SK-N-SH (cell line): ENCODE measurements around the gene SLC25A21. TPM values are rescaled to one million over a fixed set of nuclear protein-coding genes. Genes with fewer than 3 reads are reported as not detected.

Experiments
- CTCF ChIA-PET: fragments of 300-600, 350-600 bp; formaldehyde crosslinking; extraction: SDS; loops from one replicate; lab custom pipeline; 2021; lab: Yijun Ruan, JAX
- POLR2A ChIA-PET: fragments of 350-600 bp; sonication (Branson Sonifier 250); formaldehyde crosslinking; extraction: SDS; loops from one replicate; lab custom pipeline; 2020; ENCODE audit warnings: antibody characterized with exemption, inconsistent platforms; lab: Yijun Ruan, JAX
- DNase-seq: peaks from one replicate; pipeline ENCODE4 v3.0.0; 2012
- H2AFZ ChIP-seq: fragments of 200-600 bp; sonication (generic); 2 replicates; pipeline ENCODE4 v1.8.1; 2016; ENCODE audit warnings: antibody characterized with exemption, mild to moderate bottlenecking, low read depth
- H3F3A ChIP-seq: fragments of 200-600 bp; sonication (generic); replicated peaks from 2 replicates; pipeline ENCODE3; 2016; ENCODE audit warnings: antibody characterized with exemption, mild to moderate bottlenecking; ENCODE audit not compliant: insufficient read depth
- H3K27ac ChIP-seq, 2 experiments: fragments of 200-500 bp in 1 of 2; fragments of 200-600 bp in 1 of 2; sonication (Bioruptor generic) in 1 of 2; sonication (generic), shearing (Covaris generic) in 1 of 2; 2 replicates each; pipeline versions ENCODE4 v1.5.1 to v1.6.1; 2014 to 2016; ENCODE audit warnings: low read depth in 2 of 2, inconsistent platforms in 1 of 2, low read length in 1 of 2, mild to moderate bottlenecking in 1 of 2, mixed read lengths in 1 of 2
- H3K27me3 ChIP-seq: fragments of 200-600 bp; sonication (generic), shearing (Covaris generic); 2 replicates; pipeline ENCODE4 v1.6.1; 2016; ENCODE audit warnings: mixed run types; ENCODE audit not compliant: insufficient read depth
- H3K36me3 ChIP-seq, 2 experiments: fragments of 200-500 bp in 1 of 2; fragments of 200-600 bp in 1 of 2; sonication (Bioruptor generic) in 1 of 2; sonication (generic) in 1 of 2; replicated peaks in 1 of 2; 2 replicates each; pipeline versions ENCODE3 to v1.5.1; 2014 to 2016; ENCODE audit warnings: low read length in 1 of 2, mild to moderate bottlenecking in 1 of 2; ENCODE audit not compliant: insufficient read depth in 2 of 2, control insufficient read depth in 1 of 2
- H3K4me1 ChIP-seq, 2 experiments: fragments of 200-500 bp in 1 of 2; fragments of 200-600 bp in 1 of 2; sonication (Bioruptor generic) in 1 of 2; sonication (generic), shearing (Covaris generic) in 1 of 2; 2 replicates each; pipeline versions ENCODE4 v1.5.1 to v1.6.1; 2014 to 2016; ENCODE audit warnings: low read depth in 1 of 2, low read length in 1 of 2, mixed run types in 1 of 2; ENCODE audit not compliant: insufficient read depth in 2 of 2, control insufficient read depth in 1 of 2
- H3K4me2 ChIP-seq: fragments of 200-600 bp; sonication (generic), shearing (Covaris generic); 2 replicates; pipeline ENCODE4 v1.6.1; 2017; ENCODE audit warnings: mixed run types
- H3K4me3 ChIP-seq, 2 experiments: fragments of 200-500 bp in 1 of 2; fragments of 200-600 bp in 1 of 2; sonication (Bioruptor generic) in 1 of 2; sonication (generic), shearing (Covaris generic) in 1 of 2; 2 replicates each; pipeline versions ENCODE4 v1.5.1 to v1.8.1; 2014 to 2016; ENCODE audit warnings: low read depth in 2 of 2, inconsistent platforms in 1 of 2, low read length in 1 of 2, mild to moderate bottlenecking in 1 of 2, mixed read lengths in 1 of 2, moderate library complexity in 1 of 2
- H3K79me2 ChIP-seq: fragments of 200-600 bp; sonication (generic); 2 replicates; pipeline ENCODE4 v1.8.1; 2017; ENCODE audit warnings: mild to moderate bottlenecking; ENCODE audit not compliant: insufficient read depth
- H3K9ac ChIP-seq: fragments of 200-600 bp; sonication (generic); 2 replicates; pipeline ENCODE4 v1.6.1; 2017; ENCODE audit warnings: mixed run types
- H3K9me2 ChIP-seq: fragments of 200-600 bp; sonication (generic); 2 replicates; pipeline ENCODE4 v1.6.1; 2017; ENCODE audit warnings: mixed run types
- H3K9me3 ChIP-seq: fragments of 200-600 bp; sonication (generic); 2 replicates; pipeline ENCODE4 v1.6.1; 2017; ENCODE audit warnings: mixed run types, mild to moderate bottlenecking, moderate library complexity
- H4K20me1 ChIP-seq: fragments of 200-600 bp; sonication (generic); 2 replicates; pipeline ENCODE4 v1.6.1; 2017; ENCODE audit warnings: mild to moderate bottlenecking, mixed run types; ENCODE audit not compliant: insufficient read depth
- FOXM1 ChIP-seq: IDR thresholded peaks from 2 replicates; pipeline ENCODE4 v1.4.0; 2012; ENCODE audit warnings: low read depth, mild to moderate bottlenecking
- JUND ChIP-seq: IDR thresholded peaks from 2 replicates; pipeline ENCODE4 v1.4.0; 2012
- NFIC ChIP-seq: IDR thresholded peaks from 2 replicates; pipeline ENCODE4 v1.4.0; 2012; ENCODE audit warnings: borderline replicate concordance
- RAD21 ChIP-seq: IDR thresholded peaks from 2 replicates; pipeline ENCODE4 v1.6.1; 2012; ENCODE audit warnings: mild to moderate bottlenecking, low read length
- RCOR1 ChIP-seq: fragments of 150-350 bp; IDR thresholded peaks from 2 replicates; pipeline ENCODE4 v1.6.1; 2017; ENCODE audit warnings: antibody characterized with exemption, low read length
- RXRA ChIP-seq: IDR thresholded peaks from 2 replicates; pipeline ENCODE4 v1.4.0; 2012; ENCODE audit warnings: low read depth, mild to moderate bottlenecking, borderline replicate concordance
- SMC3 ChIP-seq: IDR thresholded peaks from 2 replicates; pipeline ENCODE4 v1.6.1; 2012; ENCODE audit warnings: low read depth, low read length, improper control_type of control experiment
- USF2 ChIP-seq: fragments of 150-350 bp; IDR thresholded peaks from 2 replicates; pipeline ENCODE4 v1.6.1; 2017; ENCODE audit warnings: antibody characterized with exemption, low read length, low read depth, borderline replicate concordance
- WGBS: methylation state at CpG from one replicate; pipeline ENCODE4 v1.1.6; 2017; ENCODE audit warnings: low lambda C conversion rate; 5-methylcytosine and 5-hydroxymethylcytosine counted together
- polyA plus RNA-seq, 3 experiments: library from polyadenylated mRNA; depleted of rRNA; stranded (reverse); fragments of >200 nt; gene quantifications; 2 replicates each; pipeline ENCODE4 v1.2.3, GENCODE V29; 2012
- TF ChIP-seq, protein P1 (sequence below): IDR thresholded peaks from 2 replicates; pipeline ENCODE4; 2012
- TF ChIP-seq, protein P2 (sequence below): fragments of 200-600 bp; sonication (generic); IDR thresholded peaks from 2 replicates; pipeline ENCODE4 v1.6.1; 2017; ENCODE audit warnings: antibody characterized with exemption, mild to moderate bottlenecking, moderate library complexity

SLC25A21 gene
- polyA plus RNA-seq, 1 of the 3 experiments (the other 2 are of a cell fraction): not detected

- no peak overlapping the region for H2AFZ ChIP-seq
- H3K4me2 ChIP-seq: no peak overlapping the region
- POLR2A ChIA-PET: no interaction called here
- CTCF ChIA-PET: no interaction called here
- no peaks in the 10 kb centered on the region for H3K9me2 ChIP-seq
- no peaks in the 10 kb centered on the region for H4K20me1 ChIP-seq
- peaks cover 81% of the 10 kb centered on the region for H3K27me3 ChIP-seq
- no peaks in the 10 kb centered on the region for H3K36me3 ChIP-seq
- no peaks in the 10 kb centered on the region for H3K9me3 ChIP-seq
- no peaks in the 10 kb centered on the region for H3F3A ChIP-seq
- no peaks in the 10 kb centered on the region for H3K79me2 ChIP-seq
- no peak overlapping the region for H3K9ac ChIP-seq
- TF ChIP-seq NFIC (no peak), RXRA (no peak), FOXM1 (no peak), USF2 (no peak), JUND (no peak), SMC3 (no peak)
- TF ChIP-seq, protein P1, sequence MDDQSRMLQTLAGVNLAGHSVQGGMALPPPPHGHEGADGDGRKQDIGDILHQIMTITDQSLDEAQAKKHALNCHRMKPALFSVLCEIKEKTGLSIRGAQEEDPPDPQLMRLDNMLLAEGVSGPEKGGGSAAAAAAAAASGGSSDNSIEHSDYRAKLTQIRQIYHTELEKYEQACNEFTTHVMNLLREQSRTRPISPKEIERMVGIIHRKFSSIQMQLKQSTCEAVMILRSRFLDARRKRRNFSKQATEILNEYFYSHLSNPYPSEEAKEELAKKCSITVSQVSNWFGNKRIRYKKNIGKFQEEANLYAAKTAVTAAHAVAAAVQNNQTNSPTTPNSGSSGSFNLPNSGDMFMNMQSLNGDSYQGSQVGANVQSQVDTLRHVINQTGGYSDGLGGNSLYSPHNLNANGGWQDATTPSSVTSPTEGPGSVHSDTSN: no peak
- TF ChIP-seq, all 33 proteins: peak for 0
- DNase-seq: no peak
- no peaks in the 10 kb centered on the region for H3K4me1 ChIP-seq
- WGBS: 12% methylated on average over 4 of the region's 4 CpGs
- no peak overlapping the region for H3K4me3 ChIP-seq
- H3K27ac ChIP-seq: no peak overlapping the region
These were observed 522.3 kb downstream of the SLC25A21 start for GRCh38 chr14:36649872-36650650.

DNA sequence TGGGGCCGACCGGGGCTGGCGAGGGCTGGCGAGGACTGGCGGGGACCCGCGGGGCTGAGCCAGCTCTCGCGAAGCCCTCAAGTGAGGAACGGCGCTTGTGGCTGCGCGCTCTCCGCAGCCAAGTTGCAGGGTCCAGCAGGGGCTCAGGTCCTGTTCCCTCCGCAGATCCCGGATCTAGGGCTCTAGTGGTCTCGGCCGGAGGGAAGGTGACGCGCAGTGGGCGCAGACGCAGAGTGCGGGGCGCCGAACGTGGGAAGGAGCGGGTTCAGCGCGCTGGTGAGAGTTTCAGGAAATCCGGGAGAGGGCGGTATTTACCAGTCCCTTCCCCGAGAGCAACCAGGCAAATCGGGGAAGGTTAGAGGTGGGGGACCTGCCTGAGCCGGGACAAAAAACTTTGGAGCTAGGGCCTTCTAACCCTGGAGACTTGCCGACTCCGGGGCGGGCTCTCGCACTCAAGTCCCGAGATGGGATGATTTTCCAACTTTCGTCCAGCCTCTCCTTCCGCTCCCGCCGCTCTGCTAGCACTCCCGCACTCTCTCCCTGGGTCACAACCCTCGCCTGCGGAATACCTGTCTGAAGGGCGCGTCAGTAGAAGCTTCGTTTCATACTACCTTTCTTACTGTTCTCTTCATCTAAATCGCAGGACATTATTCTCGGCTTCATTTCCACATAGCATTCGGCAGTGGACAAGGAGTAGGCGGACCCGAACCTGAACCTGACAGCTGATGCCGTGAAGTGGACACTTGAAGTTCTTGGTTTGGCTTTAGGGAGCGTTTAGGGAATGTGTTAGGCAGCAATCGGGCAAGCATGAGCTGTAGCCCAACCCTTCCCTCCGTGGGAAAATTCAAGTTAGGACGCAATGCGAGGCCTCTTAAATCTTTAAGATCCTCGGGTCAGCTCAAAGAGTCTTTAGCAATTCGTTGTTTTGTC is 524.3 kb downstream of the SLC25A21 start:
- Histone ChIP-seq H4K20me1 (no peaks in the 10 kb centered on the region), H2AFZ (peak overlapping the region; percentile 79; the same call in 1 of the 2 replicates), H3K27me3 (peaks cover 62% of the 10 kb centered on the region), H3K9ac (no peak overlapping the region), H3F3A (no peaks in the 10 kb centered on the region), H3K4me3 (peak overlapping the region in 1 of 2 experiments; percentile 46; a peak in 2 of 4 replicates), H3K79me2 (no peaks in the 10 kb centered on the region), H3K4me2 (peak overlapping the region; percentile 60; the same call in 1 of the 2 replicates), H3K27ac (no peak overlapping the region), H3K36me3 (no peaks in the 10 kb centered on the region), H3K9me2 (no peaks in the 10 kb centered on the region), H3K9me3 (no peaks in the 10 kb centered on the region), H3K4me1 (no peaks in the 10 kb centered on the region)
- ChIA-PET POLR2A (no interaction called here), CTCF (interaction anchor here (0.6 to 2.4 kb wide), 6 partner anchors 8 to 420 kb away, joined by 3 to 13 read pairs (median 3); no protein-coding TSS in a partner anchor)
- WGBS: 8% methylated on average over 32 of the region's 62 CpGs
- DNase-seq: peak; percentile 55
- TF ChIP-seq SMC3 (peak; percentile 21; the same call in 1 of the 2 replicates), JUND (no peak), RAD21 (peak; percentile 43), RCOR1 (no peak)
- TF ChIP-seq, protein P2, sequence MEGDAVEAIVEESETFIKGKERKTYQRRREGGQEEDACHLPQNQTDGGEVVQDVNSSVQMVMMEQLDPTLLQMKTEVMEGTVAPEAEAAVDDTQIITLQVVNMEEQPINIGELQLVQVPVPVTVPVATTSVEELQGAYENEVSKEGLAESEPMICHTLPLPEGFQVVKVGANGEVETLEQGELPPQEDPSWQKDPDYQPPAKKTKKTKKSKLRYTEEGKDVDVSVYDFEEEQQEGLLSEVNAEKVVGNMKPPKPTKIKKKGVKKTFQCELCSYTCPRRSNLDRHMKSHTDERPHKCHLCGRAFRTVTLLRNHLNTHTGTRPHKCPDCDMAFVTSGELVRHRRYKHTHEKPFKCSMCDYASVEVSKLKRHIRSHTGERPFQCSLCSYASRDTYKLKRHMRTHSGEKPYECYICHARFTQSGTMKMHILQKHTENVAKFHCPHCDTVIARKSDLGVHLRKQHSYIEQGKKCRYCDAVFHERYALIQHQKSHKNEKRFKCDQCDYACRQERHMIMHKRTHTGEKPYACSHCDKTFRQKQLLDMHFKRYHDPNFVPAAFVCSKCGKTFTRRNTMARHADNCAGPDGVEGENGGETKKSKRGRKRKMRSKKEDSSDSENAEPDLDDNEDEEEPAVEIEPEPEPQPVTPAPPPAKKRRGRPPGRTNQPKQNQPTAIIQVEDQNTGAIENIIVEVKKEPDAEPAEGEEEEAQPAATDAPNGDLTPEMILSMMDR: peak; percentile 54
